OCI-LY7 (cell line): Measurements from ENCODE around the gene PLXDC2. TPM values are rescaled to one million over a fixed set of nuclear protein-coding genes. Genes with fewer than 3 reads are reported as not detected.

Experiments used
- BruUV-seq: library from RNA; stranded (reverse); fragments of 400-500 nt; replicated peaks from 2 replicates; lab custom pipeline; 2021; lab: Mats Ljungman, UMichigan
- CTCF ChIA-PET: fragments of 300-600 bp; sonication (Branson Sonifier 250); formaldehyde crosslinking; loops from one replicate; lab custom pipeline; 2022; ENCODE audit warnings: antibody characterized with exemption; ENCODE audit not compliant: unreplicated experiment; lab: Charles Lee
- POLR2A ChIA-PET: fragments of 300-600 bp; sonication (Branson Sonifier 250); formaldehyde crosslinking; loops from one replicate; lab custom pipeline; 2022; ENCODE audit warnings: antibody characterized with exemption; lab: Charles Lee
- DNase-seq: peaks from one replicate; pipeline ENCODE4 v3.0.0-alpha.2; 2015; ENCODE audit warnings: low spot score
- H2AFZ ChIP-seq: fragments of 200-600 bp; sonication (generic), shearing (Covaris generic); 2 replicates; pipeline ENCODE4 v1.6.1; 2014; ENCODE audit warnings: mild to moderate bottlenecking, antibody characterized with exemption, low read length, moderate library complexity
- H3K27ac ChIP-seq: fragments of 200-600 bp; sonication (generic); 2 replicates; pipeline ENCODE4 v1.5.1; 2014; ENCODE audit warnings: mixed run types, low read depth, mild to moderate bottlenecking, moderate library complexity, low read length, inconsistent platforms; ENCODE audit not compliant: poor library complexity, severe bottlenecking
- H3K36me3 ChIP-seq: fragments of 200-600 bp; sonication (generic); 2 replicates; pipeline ENCODE4 v1.6.1; 2014; ENCODE audit warnings: mild to moderate bottlenecking, antibody characterized with exemption, low read length, moderate library complexity, mixed read lengths; ENCODE audit not compliant: insufficient read depth
- H3K4me1 ChIP-seq: fragments of 200-600 bp; sonication (generic); 2 replicates; pipeline ENCODE4 v1.5.1; 2014; ENCODE audit warnings: mild to moderate bottlenecking, low read length; ENCODE audit not compliant: insufficient read depth, poor library complexity, severe bottlenecking
- H3K4me2 ChIP-seq: fragments of 200-600 bp; sonication (generic); 2 replicates; pipeline ENCODE4 v1.6.1; 2014; ENCODE audit warnings: mild to moderate bottlenecking, low read length
- H3K4me3 ChIP-seq: fragments of 200-600 bp; sonication (generic); 2 replicates; pipeline ENCODE4 v1.5.1; 2014; ENCODE audit warnings: mild to moderate bottlenecking, low read depth, low read length; ENCODE audit not compliant: poor library complexity, severe bottlenecking
- H3K79me2 ChIP-seq: fragments of 200-600 bp; sonication (generic); 2 replicates; pipeline ENCODE4 v1.6.1; 2016; ENCODE audit warnings: low read depth, mild to moderate bottlenecking, low read length, moderate library complexity, mixed read lengths; ENCODE audit not compliant: insufficient read depth
- H3K9me2 ChIP-seq: fragments of 200-600 bp; sonication (generic); 2 replicates; pipeline ENCODE4 v1.6.1; 2016; ENCODE audit warnings: mild to moderate bottlenecking, low read length, mixed read lengths; ENCODE audit not compliant: insufficient read depth
- H3K9me3 ChIP-seq: fragments of 200-600 bp; sonication (generic); 2 replicates; pipeline ENCODE4 v1.6.1; 2014; ENCODE audit warnings: mild to moderate bottlenecking, mixed run types, low read length, mixed read lengths
- H4K20me1 ChIP-seq: fragments of 200-600 bp; sonication (generic); 2 replicates; pipeline ENCODE4 v1.6.1; 2014; ENCODE audit warnings: mild to moderate bottlenecking, antibody characterized with exemption, low read length, moderate library complexity, mixed read lengths; ENCODE audit not compliant: insufficient read depth
- CTCF ChIP-seq: fragments of 200-600 bp; sonication (generic); conservative IDR thresholded peaks from 2 replicates; pipeline ENCODE4 v1.5.1; 2014; ENCODE audit warnings: mild to moderate bottlenecking, antibody characterized with exemption, low read length, moderate library complexity, mixed read lengths
- EZH2phosphoT487 ChIP-seq: fragments of 200-600 bp; sonication (generic); IDR thresholded peaks from 2 replicates; pipeline ENCODE4 v1.6.1; 2018; ENCODE audit warnings: low read depth, borderline replicate concordance, mild to moderate bottlenecking, mixed run types, antibody characterized with exemption, low read length, moderate library complexity, mixed read lengths
- intact Hi-C: fragments of 100-400 bp; cut with micrococcal nuclease; formaldehyde crosslinking; loops from one replicate; pipeline ENCODE4 v1.10.0; 2022; ENCODE audit not compliant: unreplicated experiment
- total RNA-seq, 2 experiments: library from RNA; depleted of rRNA in 1 of 2; stranded (reverse); fragments of >200 nt in 1 of 2; shearing (Covaris generic) in 1 of 2; gene quantifications; 2 replicates each; pipeline ENCODE4 v1.2.3, GENCODE V29; 2014 to 2022

PLXDC2 gene
- total RNA-seq, 2 experiments from 2014 or later = not detected

GRCh38 chr10:20247891-20248708, 431.9 kb downstream of the PLXDC2 start:
- Histone ChIP-seq H3K4me2 (no peak overlapping the region), H3K4me3 (no peak overlapping the region), H2AFZ (no peak overlapping the region), H3K79me2 (no peaks in the 10 kb centered on the region), H4K20me1 (no peaks in the 10 kb centered on the region), H3K9me2 (no peaks in the 10 kb centered on the region), H3K27ac (no peak overlapping the region), H3K9me3 (no peaks in the 10 kb centered on the region), H3K36me3 (no peaks in the 10 kb centered on the region), H3K4me1 (no peaks in the 10 kb centered on the region)
- TF ChIP-seq CTCF = no peak
- no peak for TF ChIP-seq EZH2phosphoT487
- CTCF ChIA-PET = no interaction called here
- intact Hi-C loops = no loop called here
- POLR2A ChIA-PET = no interaction called here
- DNase-seq = no peak
- no TSS peak for BruUV-seq

- no peaks in the 10 kb centered on the region for H3K4me1 ChIP-seq
- TF ChIP-seq CTCF (no peak), EZH2phosphoT487 (no peak)
- POLR2A ChIA-PET = interaction anchor here (0.6 kb wide), 1 partner anchor 1899 kb away, joined by 3 read pairs; no protein-coding TSS in a partner anchor
- H3K79me2 ChIP-seq = no peaks in the 10 kb centered on the region
- H3K36me3 ChIP-seq = no peaks in the 10 kb centered on the region
- H3K27ac ChIP-seq = no peak overlapping the region
- CTCF ChIA-PET = no interaction called here
- intact Hi-C loops = no loop called here
- H3K9me2 ChIP-seq = no peaks in the 10 kb centered on the region
- BruUV-seq = no TSS peak
- no peak overlapping the region for H2AFZ ChIP-seq
- no peak overlapping the region for H3K4me3 ChIP-seq
- no peak overlapping the region for H3K4me2 ChIP-seq
- no peaks in the 10 kb centered on the region for H3K9me3 ChIP-seq
- H4K20me1 ChIP-seq = no peaks in the 10 kb centered on the region
- no peak for DNase-seq
Measured at GRCh38 chr10:20254078-20254477, 437.8 kb downstream of the PLXDC2 start.

- no peaks in the 10 kb centered on the region for H3K9me3 ChIP-seq
- CTCF ChIA-PET = no interaction called here
- no peak overlapping the region for H3K4me2 ChIP-seq
- TF ChIP-seq EZH2phosphoT487 = no peak
- TF ChIP-seq CTCF = no peak
- no peak overlapping the region for H2AFZ ChIP-seq
- no peaks in the 10 kb centered on the region for H3K79me2 ChIP-seq
- no peaks in the 10 kb centered on the region for H3K36me3 ChIP-seq
- no peak overlapping the region for H3K4me3 ChIP-seq
- no peaks in the 10 kb centered on the region for H4K20me1 ChIP-seq
- H3K9me2 ChIP-seq = no peaks in the 10 kb centered on the region
- POLR2A ChIA-PET = no interaction called here
- no peak for DNase-seq
- no peak overlapping the region for H3K27ac ChIP-seq
- H3K4me1 ChIP-seq = no peaks in the 10 kb centered on the region
- intact Hi-C loops = no loop called here
- BruUV-seq = no TSS peak
Measured at GRCh38 chr10:20254497-20254896, 438.3 kb downstream of the PLXDC2 start.
